ENCODE data around the gene INSIG1.

DNA sequence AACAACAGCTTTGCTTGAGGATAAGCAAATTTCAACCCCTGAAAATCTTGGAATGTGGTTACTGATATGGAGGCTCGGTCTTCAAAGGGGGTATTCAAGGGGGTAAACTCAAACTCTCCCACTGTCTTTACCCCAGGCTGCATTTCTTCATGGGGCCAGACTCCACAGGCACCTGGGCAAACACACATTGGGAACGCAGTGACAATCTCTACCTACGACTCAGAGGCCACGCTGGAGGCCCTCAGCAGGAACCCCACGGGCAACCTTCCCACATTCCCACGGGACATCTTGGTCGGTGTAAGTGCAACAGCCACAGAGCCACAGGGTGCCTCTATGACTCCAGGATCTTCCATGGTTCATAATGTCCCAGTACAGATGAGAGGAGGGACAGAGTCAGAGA lies 2.2 kb upstream of the INSIG1 start:
- TF ChIP-seq, protein P1, sequence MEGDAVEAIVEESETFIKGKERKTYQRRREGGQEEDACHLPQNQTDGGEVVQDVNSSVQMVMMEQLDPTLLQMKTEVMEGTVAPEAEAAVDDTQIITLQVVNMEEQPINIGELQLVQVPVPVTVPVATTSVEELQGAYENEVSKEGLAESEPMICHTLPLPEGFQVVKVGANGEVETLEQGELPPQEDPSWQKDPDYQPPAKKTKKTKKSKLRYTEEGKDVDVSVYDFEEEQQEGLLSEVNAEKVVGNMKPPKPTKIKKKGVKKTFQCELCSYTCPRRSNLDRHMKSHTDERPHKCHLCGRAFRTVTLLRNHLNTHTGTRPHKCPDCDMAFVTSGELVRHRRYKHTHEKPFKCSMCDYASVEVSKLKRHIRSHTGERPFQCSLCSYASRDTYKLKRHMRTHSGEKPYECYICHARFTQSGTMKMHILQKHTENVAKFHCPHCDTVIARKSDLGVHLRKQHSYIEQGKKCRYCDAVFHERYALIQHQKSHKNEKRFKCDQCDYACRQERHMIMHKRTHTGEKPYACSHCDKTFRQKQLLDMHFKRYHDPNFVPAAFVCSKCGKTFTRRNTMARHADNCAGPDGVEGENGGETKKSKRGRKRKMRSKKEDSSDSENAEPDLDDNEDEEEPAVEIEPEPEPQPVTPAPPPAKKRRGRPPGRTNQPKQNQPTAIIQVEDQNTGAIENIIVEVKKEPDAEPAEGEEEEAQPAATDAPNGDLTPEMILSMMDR (IDR thresholded peaks at IDR 0.05), result no peak
- no peak for TF ChIP-seq HMGA2 (CRISPR knock-in tag; IDR thresholded peaks at IDR 0.05)
- TF ChIP-seq, protein P2, sequence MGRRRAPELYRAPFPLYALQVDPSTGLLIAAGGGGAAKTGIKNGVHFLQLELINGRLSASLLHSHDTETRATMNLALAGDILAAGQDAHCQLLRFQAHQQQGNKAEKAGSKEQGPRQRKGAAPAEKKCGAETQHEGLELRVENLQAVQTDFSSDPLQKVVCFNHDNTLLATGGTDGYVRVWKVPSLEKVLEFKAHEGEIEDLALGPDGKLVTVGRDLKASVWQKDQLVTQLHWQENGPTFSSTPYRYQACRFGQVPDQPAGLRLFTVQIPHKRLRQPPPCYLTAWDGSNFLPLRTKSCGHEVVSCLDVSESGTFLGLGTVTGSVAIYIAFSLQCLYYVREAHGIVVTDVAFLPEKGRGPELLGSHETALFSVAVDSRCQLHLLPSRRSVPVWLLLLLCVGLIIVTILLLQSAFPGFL (CRISPR knock-in tag; IDR thresholded peaks at IDR 0.05; ENCODE audit: borderline replicate concordance), result no peak
- TF ChIP-seq, protein P3, sequence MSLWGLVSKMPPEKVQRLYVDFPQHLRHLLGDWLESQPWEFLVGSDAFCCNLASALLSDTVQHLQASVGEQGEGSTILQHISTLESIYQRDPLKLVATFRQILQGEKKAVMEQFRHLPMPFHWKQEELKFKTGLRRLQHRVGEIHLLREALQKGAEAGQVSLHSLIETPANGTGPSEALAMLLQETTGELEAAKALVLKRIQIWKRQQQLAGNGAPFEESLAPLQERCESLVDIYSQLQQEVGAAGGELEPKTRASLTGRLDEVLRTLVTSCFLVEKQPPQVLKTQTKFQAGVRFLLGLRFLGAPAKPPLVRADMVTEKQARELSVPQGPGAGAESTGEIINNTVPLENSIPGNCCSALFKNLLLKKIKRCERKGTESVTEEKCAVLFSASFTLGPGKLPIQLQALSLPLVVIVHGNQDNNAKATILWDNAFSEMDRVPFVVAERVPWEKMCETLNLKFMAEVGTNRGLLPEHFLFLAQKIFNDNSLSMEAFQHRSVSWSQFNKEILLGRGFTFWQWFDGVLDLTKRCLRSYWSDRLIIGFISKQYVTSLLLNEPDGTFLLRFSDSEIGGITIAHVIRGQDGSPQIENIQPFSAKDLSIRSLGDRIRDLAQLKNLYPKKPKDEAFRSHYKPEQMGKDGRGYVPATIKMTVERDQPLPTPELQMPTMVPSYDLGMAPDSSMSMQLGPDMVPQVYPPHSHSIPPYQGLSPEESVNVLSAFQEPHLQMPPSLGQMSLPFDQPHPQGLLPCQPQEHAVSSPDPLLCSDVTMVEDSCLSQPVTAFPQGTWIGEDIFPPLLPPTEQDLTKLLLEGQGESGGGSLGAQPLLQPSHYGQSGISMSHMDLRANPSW (CRISPR knock-in tag; conservative IDR thresholded peaks at IDR 0.05; ENCODE audit: low read depth), result no peak
- TF ChIP-seq, protein P4, sequence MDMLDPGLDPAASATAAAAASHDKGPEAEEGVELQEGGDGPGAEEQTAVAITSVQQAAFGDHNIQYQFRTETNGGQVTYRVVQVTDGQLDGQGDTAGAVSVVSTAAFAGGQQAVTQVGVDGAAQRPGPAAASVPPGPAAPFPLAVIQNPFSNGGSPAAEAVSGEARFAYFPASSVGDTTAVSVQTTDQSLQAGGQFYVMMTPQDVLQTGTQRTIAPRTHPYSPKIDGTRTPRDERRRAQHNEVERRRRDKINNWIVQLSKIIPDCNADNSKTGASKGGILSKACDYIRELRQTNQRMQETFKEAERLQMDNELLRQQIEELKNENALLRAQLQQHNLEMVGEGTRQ (CRISPR knock-in tag; IDR thresholded peaks at IDR 0.05), result no peak
- TF ChIP-seq JUN (CRISPR knock-in tag; IDR thresholded peaks at IDR 0.05), result no peak
- no peak for TF ChIP-seq SP1 (CRISPR knock-in tag; conservative IDR thresholded peaks at IDR 0.05)
- TF ChIP-seq ESRRA (CRISPR knock-in tag; IDR thresholded peaks at IDR 0.05; ENCODE audit: borderline replicate concordance), result no peak

All from WTC11 (cell line).